A549 (cell line): ENCODE data around the gene CNOT11.
"Not testable (repeated sequence)": the region's sequence is repeated elsewhere in the genome, so short reads cannot be mapped to it uniquely, and the experiment has no call there.

Experiments
- CHD4 ChIP-seq: fragments of 200-600 bp; sonication (generic); IDR thresholded peaks from 2 replicates; pipeline ENCODE4 v1.6.1; 2016; ENCODE audit warnings: antibody characterized with exemption, mild to moderate bottlenecking, borderline replicate concordance
- EHMT2 ChIP-seq: fragments of 200-600 bp; sonication (generic); IDR thresholded peaks from 2 replicates; pipeline ENCODE4 v1.6.1; 2016; ENCODE audit warnings: antibody characterized with exemption, low read depth, mild to moderate bottlenecking, moderate library complexity
- MAFK ChIP-seq: fragments of 450-650 bp; IDR thresholded peaks from 2 replicates; pipeline ENCODE4 v1.6.1; 2014; ENCODE audit not compliant: partially characterized antibody
- MAZ ChIP-seq: fragments of 150-350 bp; IDR thresholded peaks from 2 replicates; pipeline ENCODE4 v1.6.1; 2014; ENCODE audit warnings: antibody characterized with exemption, low read depth, low read length, borderline replicate concordance
- ZFP36 ChIP-seq: fragments of 450-650 bp; IDR thresholded peaks from 2 replicates; pipeline ENCODE4 v1.6.1; 2014; ENCODE audit warnings: borderline replicate concordance; ENCODE audit not compliant: partially characterized antibody
- TF ChIP-seq, protein P1 (sequence below): fragments of >200 bp; sonication (Bioruptor Twin); formaldehyde crosslinking; IDR thresholded peaks from 3 replicates; pipeline ENCODE4 v1.5.1; 2016
- TF ChIP-seq, protein P2 (sequence below): fragments of 450-650 bp; IDR thresholded peaks from 2 replicates; pipeline ENCODE4 v1.6.1; 2014; ENCODE audit warnings: antibody characterized with exemption

DNA sequence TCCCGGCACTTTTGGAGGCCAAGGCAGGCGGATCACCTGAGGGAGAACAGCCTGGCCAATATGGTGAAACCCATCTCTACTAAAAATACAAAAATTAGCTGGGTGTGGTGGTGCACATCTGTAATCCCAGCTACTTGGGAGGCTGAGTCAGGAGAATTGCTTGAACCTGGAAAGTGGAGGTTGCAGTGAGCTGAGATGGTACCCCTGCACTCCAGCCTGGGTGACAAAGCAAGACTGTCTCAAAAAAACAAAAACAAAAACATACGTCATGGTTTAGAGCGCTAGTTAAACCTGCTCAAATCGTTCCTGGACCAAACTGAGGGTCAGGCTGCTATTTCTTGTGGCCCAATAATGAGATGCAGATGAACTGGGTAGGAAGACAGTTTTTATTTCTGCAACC, 7.2 kb upstream of the CNOT11 start:
- TF ChIP-seq, protein P1, sequence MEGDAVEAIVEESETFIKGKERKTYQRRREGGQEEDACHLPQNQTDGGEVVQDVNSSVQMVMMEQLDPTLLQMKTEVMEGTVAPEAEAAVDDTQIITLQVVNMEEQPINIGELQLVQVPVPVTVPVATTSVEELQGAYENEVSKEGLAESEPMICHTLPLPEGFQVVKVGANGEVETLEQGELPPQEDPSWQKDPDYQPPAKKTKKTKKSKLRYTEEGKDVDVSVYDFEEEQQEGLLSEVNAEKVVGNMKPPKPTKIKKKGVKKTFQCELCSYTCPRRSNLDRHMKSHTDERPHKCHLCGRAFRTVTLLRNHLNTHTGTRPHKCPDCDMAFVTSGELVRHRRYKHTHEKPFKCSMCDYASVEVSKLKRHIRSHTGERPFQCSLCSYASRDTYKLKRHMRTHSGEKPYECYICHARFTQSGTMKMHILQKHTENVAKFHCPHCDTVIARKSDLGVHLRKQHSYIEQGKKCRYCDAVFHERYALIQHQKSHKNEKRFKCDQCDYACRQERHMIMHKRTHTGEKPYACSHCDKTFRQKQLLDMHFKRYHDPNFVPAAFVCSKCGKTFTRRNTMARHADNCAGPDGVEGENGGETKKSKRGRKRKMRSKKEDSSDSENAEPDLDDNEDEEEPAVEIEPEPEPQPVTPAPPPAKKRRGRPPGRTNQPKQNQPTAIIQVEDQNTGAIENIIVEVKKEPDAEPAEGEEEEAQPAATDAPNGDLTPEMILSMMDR: not testable (repeated sequence)
- not testable (repeated sequence) for TF ChIP-seq MAFK, ZFP36, CHD4, MAZ, EHMT2
- TF ChIP-seq, protein P2, sequence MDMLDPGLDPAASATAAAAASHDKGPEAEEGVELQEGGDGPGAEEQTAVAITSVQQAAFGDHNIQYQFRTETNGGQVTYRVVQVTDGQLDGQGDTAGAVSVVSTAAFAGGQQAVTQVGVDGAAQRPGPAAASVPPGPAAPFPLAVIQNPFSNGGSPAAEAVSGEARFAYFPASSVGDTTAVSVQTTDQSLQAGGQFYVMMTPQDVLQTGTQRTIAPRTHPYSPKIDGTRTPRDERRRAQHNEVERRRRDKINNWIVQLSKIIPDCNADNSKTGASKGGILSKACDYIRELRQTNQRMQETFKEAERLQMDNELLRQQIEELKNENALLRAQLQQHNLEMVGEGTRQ: not testable (repeated sequence)
